SH-SY5Y (cell line): ENCODE results near the gene AP2A1.

Experiments used
- GATA2 ChIP-seq: IDR thresholded peaks from 2 replicates; pipeline ENCODE4 v1.6.1; 2011; ENCODE audit warnings: mild to moderate bottlenecking, low read depth, low read length
- GATA3 ChIP-seq: IDR thresholded peaks from 2 replicates; pipeline ENCODE4 v1.6.1; 2011; ENCODE audit warnings: low read depth, mild to moderate bottlenecking, low read length, moderate library complexity

DNA sequence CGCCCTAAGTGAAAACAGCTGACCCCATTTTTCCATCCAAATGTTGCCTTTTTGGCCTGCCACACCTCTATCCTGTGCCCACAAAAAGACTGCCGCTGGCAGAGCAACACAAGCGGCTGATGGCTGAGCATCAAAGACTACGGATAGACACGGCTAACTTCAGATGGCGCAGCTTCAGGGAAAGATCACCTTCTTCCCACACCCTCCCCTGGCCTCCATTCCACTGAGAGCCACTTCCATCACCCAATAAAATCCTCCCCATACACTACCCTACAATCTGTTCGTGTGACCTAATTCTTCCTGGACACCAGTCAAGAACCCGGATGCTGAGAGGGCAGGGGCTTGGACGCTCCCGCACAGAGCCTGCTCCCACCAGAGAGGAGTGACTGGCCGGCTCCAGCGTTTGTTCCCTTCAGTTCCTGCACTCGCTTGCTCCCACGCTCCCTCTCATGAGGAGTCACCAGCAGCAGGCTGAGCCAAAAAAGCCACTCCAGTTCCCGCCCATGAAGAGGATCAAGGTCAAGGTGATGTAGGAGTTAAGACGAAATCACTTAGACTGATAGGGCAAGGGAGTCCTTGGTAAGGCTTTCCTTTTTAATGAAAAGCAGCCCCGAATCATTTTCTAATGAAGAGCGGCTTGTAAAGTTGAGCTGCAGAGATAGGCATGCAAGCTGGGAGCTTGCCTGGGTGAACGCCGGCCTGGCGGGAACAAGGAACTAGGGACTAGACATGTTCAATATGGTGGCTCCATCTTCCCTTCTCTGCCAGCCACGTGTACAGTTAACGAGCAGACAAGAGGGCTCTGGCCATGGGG is 39.4 kb upstream of the AP2A1 start:
- TF ChIP-seq GATA3 (no peak), GATA2 (no peak)
